ENCODE measurements around the gene ZFX.
"Not testable (repeated sequence)": the region's sequence is repeated elsewhere in the genome, so short reads cannot be mapped to it uniquely, and the experiment has no call there.

Gene ZFX

DNA sequence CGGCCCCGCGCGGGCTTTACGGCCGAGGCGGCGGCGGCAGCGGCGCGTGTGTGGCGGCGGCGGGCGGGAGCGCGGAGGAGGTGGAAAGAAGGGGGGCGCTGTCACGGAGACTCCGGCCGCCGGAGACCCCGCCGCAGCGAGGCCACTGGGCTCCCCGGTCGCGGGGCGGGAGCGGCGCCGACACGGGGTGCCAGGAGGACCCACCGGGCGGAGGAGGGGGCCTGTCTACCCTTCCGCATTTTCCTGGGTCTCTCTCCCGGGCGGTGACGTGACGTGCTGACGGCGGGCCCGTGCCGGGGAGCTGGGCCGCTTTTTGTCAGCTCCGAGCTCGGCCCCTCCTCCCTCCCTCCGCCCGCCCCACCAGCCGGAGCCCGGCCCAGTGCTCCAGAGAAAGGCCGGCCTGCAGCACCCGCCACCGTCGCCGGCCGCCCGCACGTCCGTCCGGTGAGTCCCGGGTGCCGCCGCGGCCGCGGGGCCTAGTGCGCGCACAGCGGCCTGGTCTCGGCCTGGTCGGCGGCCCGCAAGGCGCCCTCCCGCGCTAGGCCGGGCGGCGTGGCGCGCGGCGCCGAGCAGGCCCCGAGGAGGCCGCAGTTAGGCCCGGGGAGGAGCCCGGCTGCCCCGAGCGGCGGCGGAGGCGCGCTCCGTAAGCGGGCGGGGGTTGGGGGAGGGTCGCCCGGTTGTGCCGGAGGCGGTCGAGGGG is at the start of gene ZFX:
Gene ZFX (plus strand): TSS at position 379 of the 700 bp plus-strand sequence. CDS start 23,014 bp downstream, outside the sequence.
- DNase-seq: peak; percentile 50

DNA sequence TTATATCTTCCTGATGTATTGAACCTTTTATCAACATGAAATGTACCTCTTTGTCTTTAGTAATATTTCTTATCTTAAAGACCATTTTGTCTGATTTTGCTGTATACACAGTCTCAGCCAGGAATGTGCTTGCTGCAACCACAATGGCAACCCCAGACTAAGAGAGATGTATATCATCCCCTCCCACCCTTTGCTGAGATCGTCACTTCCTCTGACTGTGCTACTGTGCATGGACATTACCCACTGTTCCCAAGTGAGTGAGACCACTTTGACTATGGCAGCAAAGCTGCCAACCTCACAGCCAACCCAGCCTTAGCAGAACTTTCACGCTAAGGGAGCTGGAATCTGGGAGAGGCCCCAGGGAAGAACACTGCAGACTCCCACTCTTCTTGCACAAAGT is 48.8 kb upstream of the ZFX start:
- no peak for DNase-seq

DNA sequence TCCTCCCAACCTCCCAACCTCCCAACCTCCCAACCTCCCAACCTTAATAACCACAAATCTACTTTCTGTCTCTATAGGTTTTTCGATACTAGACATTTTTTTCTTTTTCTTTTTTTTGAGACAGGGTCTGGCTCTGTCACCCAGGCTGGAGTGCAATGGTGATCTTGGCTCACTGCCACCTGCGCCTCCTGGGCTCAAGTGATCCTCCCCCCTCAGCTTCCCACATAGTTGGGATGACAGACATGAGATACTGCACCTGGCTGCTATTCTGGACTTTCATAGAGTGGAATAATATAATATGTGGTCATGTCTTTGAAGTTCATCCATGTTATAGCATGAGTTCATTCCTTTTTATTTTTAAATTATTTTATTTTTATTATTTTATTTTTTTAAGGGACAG is 39.5 kb upstream of the ZFX start:
- DNase-seq: no peak

DNA sequence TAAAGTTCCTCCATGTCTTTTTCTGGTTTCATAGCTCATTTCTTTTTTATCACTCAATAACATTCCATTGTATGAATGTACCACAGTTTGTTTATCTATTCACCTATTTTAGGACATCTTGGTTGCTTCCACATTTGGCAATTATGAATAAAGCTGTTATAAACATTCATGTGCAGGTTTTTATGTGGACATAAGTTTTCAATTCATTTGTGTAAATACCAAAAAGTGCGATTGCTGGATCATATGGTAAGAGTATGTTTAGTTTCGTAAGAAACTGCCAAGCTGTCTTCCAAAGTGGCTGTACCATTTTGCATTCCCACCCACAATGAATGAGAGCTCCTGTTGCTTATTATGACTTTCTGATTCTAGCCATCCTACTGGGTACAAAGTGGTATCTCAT is 36.3 kb upstream of the ZFX start:
- DNase-seq: no peak

DNA sequence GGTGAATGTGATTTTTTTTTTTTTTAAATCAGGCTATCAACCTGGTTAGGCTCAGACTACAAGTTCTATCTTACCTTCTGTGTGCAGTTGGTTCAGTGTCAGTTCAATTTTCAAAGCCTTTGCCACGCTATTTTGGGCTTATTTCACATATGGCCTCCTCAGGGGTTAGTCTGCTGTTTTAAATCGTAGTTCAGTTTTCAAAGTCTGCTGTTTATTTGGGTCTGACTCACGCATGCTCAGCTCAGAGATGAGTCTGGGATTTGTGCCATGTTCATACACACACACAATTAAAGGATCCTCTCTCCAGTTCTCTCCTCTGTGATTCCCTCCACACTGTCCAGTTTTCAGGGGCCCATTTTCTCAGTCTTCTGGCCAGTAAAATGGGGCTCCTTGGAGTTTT is 32.3 kb upstream of the ZFX start:
- DNase-seq: peak; percentile 80

DNA sequence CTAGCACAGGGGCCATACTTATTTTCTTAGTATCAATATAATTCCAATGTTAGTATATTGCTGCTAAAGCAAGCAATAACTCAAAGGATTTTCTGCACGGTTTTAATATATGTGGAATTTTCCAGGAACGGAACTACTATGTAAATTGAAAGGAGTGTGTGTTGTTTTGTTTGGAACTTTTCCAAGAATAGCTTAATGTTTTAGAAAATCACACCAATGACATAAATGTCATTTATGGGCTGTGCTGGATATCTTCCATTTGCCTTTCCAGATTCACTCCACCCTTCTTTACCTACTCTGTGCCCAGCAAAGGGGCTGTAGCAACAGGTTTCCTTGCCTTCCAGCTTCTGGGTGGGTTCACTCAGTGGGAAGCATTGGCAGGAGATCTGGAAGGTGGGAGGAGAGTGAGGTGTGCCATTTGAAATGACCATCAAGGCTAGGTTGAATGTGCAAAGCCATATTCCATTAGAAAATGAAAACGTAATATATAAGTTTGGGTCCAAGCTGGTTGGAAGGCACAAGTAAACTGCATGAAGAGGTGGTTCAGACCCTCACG is 25.2 kb upstream of the ZFX start:
- DNase-seq: no peak

DNA sequence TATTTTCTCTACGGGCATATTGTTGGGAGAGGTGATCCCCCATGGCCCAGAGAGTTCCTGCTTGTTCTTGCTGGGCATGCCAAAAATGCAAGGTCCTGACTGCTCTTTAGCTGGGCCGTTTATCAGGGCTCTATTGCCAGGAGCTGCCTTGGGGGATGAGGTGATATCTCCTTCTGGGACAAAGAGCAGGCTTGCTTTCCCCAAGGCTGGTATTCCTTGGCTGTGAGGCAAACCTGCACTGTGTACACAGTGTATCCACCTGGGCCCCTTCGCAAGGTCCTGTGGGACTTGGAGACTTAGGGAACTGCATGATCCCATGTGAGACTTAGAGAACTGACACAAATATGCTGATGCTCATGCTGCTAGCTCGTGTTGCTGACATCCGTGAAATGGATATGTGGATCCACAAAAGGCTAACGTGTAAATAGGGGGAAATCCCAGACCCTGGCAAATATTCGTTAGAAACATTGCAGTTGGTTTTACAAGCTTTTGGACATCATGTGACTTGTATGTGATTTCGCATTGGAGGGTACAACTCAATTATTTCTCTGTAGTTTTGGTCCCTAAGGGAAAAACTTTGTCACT is 24.4 kb upstream of the ZFX start:
- no peak for DNase-seq

DNA sequence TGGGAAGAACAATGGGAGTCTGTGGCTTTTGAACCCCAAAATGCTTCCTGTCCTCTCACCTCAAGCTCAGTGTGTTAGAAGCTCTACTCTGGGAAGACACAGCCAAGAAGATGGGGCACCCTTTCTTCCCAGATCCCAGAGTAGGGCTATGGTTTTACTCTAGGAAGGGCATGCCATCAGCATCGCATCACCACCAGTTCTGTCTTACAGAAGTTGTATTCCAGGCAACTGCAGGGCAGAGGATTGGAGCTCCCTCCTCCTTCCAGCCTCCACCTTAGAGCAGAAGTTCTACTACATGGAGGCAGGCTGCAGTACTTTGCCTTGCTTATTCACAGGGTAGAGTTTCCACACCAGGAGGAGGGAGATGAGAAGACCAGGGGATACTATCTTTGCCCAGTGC is 18.1 kb upstream of the ZFX start:
- DNase-seq: no peak

DNA sequence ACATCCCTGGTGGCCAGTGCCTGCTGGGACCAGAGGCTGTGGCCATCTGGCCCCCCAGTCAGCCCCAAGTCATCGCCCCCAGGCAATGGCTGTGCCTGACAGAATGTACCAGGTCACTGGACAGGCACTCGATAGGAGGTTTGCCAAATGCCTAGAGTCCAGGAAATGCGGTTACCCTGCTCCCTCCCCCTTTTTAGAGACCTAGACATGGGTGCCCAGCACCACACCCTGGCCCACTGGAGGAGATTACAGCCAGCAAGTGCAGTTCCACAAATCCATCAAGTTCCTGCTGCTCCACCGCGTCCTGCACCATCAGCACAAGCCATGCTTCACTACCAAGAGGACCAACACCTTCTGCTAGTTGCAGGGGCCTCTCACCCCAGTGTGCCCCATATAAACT is 16.2 kb upstream of the ZFX start:
- DNase-seq: no peak

DNA sequence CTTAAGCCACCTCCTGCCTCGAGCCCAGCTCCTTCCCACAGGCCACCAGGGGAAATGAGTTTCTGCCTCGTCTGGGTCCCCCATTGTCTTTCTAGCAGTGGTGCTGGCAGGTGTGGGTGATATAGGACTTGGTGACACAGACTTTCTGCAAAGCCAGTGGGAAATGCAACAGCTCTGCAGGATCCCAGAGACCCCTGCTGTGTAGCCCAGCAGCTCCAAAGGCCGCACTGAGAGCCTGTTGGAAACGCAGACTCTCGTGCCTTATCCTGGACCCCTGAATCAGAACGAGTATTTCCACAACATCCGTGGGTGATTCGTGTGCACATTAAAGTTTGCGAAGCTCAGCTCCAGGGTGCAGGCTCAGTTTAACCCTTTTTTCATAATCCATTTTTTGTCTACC is 13.8 kb upstream of the ZFX start:
- not testable (repeated sequence) for DNase-seq

DNA sequence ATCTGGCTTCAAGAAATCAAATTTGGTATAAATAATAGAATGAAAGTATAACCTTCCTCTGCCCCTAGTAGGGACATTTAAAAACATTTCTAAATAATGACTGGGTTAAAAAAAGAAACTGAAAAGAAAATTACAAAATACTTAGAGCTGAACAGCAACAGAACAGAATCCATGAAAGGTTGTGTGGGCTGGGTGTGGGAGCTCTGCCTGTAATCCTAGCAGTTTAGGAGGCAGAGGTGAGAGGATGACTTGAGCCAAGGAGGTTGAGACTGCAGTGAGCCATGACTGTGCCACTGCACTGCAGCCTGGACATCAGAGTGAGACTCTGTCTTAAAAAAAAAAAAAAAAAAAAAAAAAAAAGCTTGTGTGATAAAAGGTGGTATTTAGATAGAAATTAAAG is 12.3 kb upstream of the ZFX start:
- DNase-seq: no peak

DNA sequence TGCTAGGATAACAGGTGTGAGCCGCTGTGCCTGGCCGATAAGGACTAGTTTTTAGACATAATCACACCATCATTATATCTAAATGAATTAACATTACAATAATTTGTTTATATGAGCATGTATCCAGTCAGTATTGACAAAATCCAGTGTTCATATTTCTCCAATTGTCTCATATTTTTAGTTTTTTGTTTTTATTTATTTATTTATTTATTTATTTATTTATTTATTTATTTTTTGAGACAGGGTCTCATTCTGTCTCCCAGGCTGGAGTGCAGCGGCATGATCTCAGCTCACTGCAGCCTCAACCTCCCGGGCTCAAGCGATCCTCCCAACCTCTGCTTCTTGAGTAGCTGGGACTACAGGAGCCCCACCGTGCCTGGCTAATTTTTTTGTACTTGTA is 5.5 kb upstream of the ZFX start:
- not testable (repeated sequence) for DNase-seq

DNA sequence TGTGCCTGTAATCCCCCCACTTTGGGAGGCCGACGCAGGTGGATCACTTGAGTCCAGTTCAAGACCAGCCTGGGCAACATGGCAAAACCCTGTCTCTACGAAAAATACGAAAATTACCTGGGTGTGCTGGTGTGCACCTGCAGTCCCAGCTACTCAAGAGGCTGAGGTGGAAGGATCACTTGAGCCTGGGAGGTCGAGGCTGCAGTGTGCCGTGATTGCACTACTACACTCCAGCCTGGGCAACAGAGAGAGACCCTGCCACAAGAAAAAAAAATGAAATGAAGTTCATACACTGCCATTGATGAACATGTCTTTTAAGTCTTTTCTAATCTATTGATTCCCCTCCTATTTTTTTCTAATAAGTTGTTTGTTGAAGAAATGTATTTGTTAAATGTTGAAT is 5.0 kb upstream of the ZFX start:
- DNase-seq: no peak

DNA sequence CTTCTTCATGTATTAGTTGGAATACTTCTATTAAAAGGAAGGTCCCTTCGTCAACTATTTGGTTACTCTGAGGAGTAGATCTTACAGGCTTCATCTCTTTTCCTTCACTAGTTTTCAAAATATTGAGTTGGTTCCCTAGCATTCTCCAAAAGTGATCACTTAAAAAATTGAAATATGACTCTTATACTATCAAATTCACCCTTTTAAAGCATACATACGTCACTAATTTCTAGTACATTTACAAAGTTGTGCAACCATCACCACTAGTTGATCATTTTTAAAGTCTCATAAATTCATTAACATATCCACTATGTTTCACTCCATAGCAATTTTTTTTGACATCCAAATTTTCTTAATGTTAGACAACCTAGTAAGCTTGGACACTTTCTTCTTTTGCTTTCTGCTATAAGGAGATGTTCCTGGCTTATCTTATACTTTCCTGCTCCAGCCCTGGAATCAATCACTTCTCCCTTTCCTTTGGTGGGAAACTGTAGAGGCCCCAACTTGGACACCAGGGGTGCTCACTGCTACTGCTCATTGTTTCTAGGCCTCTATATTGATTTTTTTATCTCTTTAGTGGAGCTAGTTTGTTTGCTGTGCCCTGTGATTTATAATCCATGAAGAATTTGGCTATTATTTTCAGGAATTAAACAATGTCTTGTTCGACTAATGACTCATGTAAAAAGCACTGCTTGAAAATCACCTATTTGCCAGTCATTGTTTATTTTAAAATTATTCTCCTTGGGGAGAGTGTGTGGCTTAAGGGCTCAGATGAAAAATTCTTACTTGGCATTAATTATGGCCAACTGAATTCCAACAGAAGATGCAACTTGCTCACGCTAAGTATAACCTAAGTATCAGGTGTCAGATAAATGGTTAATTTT is 4.0 kb upstream of the ZFX start:
- DNase-seq: no peak

DNA sequence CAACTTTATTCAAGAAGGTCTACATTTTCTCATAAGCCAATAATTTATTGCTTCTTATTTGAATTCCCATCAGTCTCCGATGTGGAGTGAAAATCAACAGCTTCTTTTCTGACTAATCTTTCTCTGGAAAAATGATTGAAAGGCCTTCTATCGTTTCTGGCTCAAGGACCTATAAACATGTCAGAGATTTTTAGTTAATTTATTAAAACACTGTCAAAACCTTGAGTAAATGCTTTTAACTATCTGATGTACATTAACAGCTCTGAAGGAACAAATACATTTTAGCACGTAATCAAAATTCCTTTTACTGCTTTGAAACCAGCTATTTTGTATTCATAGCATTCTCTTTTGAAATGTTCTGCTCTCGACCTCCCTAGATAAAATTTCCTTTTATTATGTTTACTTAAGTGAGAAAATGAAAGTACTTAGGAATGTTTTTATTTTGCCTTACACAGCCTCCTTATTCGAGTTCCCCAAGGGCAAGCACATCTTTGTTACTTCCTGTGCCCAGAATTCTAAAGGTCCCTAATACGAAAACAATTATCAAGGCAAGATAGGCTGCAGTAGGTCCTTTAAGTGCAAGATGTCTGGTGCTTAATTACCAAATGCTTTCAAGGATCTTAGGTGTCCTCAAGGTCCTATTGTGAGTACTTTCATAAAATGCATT is 3.1 kb upstream of the ZFX start:
- DNase-seq: no peak

DNA sequence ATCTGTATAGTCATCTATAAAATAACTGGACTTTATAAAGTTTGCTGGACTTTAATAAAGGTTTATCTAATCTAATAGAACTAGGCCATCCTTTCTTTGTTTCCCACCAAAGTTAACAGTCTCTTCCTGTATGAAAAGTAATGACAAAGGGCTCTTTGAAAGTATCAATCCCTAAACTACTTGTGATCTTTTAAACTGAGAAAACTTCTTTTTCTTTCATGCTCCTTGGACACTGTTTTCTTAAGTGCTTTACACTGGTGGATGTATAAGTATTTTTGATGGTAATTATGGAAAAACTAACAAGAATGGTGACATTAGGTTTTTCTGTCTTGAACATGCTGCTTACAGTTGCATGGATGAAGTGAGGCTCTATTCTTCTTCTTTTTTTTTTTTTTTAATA is 2.4 kb upstream of the ZFX start:
- DNase-seq: no peak

DNA sequence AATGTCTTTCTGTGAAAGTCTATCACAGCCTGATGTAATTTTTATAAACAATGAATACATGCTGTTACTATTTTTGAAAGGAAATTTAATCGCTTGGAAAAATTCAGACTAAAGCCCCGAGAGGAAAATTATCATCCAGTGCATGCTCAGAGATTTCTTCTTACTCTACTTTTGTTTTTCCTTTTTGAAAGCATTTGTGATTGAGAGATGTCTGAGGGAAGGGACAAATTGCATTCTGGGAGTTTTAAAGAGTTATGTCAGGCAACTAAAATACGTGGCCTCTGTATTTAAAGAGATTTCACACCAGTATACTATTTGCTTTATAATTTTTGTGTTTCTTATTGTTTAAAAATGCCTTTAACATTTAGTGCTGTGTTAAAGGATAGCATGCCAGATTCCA is 1.4 kb upstream of the ZFX start:
- DNase-seq: no peak

DNA sequence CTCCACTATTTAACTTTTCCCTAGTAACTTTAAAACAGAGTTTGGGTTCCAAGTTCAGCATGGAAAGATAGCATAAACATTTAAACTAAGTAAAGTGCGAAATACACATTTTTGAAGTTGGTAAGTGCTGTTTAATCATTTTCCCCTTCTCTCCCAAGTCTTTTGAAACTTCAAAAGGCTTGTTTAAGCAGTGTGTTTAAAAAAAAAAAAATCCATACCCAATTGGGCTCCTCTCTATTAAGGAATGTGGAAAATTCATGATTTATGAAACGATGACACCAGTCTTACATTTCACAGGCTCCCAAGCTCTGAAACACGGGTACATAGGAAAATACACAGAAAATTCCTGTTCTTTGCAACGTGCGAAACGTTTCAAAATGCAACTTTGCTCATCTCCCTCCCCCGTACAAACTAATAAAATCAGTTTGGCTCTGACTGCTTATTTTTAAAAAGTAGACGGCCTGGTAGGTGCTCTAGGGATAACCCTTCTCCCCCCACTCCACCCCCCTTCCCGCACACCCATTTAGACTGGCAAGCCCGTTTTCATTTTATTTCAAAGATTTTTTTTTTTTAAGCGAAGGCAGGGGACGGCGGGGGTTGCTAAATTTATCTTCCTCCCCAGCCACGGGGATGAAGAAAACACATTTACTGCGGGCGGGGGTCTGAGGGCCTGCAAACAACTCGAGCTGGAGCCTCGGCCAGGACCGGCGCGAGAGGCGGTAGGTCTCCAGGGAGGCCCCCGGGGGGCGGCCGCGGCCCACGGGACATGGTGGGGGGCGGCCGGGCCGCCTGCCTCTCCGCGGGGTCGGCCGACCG is 786 bp upstream of the ZFX start:
- DNase-seq: no peak

DNA sequence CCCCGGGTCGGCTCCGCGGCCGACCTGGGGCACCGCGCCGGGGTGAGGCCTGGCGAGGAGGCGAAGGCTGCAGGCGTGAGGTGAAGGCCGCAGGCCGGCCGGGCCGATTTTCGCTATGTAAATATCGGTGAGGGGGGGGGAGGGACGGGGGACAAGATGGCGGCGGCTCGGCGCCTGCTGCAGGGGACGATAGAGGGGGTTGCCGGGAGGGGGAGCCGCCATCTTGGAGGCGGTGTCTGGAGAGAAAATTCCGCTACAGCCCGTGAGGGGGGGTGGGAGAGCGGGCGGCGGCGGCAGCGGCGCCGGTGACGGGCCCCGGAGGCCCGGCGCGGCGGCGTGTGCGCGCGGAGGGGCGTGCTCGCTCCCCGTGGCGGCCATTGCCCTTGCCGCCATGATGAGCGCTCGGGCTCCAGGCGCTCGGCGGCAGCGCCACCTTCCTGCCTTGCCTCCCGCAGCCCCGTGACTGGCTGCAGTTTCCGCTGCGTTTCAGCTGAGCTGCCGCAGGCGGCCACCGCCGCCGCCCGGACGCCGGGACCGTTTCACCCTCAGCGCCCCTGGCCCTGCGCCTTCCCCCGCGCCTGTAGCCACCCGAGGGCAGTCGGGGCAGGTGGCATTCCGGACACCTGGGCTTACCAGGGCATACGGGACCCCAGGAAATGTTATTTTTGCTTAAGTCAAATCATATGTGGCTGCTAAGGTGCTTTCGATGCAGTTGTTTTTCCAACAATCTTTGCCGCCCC is 692 bp downstream of the ZFX start:
- DNase-seq: peak; percentile 83

DNA sequence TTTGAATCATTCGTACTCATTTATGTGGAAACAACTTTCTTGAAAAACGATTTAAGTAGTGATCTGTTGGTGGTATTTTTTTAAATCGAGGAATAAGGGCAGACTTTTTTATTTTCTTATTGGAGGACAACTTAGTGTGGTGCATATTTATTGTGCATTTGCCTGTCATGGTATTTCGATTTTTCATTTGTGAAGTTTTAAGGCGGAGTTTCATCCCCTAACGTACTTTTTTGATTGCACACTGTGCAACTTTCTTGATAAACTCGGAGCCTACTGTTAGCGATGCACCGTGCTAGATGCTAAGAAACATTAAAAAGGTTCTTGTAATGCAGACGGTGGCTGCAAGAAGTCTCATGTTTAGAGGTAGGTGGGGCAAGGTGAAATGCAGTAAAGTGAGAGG is 1.4 kb downstream of the ZFX start:
- no peak for DNase-seq

DNA sequence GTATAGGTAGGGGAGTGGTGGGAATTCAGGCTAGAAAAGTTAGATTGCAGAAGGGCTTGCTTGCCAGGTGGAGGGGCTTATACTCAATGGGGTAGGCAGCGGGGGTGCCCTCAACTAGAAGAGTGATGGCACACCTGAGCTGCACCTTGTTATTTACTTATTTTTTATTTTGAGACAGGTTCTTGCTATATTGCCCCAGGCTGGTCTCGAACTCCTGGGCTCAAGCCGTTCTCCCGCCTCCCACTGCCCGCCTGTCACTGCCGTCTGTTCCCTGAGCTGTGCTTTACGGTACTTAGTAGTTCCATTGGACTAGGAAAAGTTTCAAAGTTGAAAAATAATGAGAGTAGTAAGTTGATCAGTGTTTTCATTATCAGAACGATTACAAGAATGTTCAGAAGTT is 2.0 kb downstream of the ZFX start:
- DNase-seq: no peak

All from DMS 273 treated with DMSO at 0.1 percent for 48 hours (cell line).